HepG2 (cell line): ENCODE data around the gene SLC16A3. TPM values are rescaled to one million over a fixed set of nuclear protein-coding genes. Genes with fewer than 3 reads are reported as not detected.

Experiments used
- AGO1 ChIP-seq: fragments of 200-400 bp; formaldehyde crosslinking; IDR thresholded peaks from 2 replicates; pipeline ENCODE4 v1.6.1; 2017; ENCODE audit warnings: mild to moderate bottlenecking, low read depth, low read length, moderate library complexity; ENCODE audit not compliant: poor library complexity, severe bottlenecking
- BATF2 ChIP-seq: sonication (generic); formaldehyde crosslinking; IDR thresholded peaks from 2 replicates; pipeline ENCODE4 v1.8.0; 2022; ENCODE audit warnings: mild to moderate bottlenecking, missing genetic modification reagents, moderate library complexity
- CENPX ChIP-seq: sonication (generic); formaldehyde crosslinking; IDR thresholded peaks from 2 replicates; pipeline ENCODE4 v1.9.0; 2021; ENCODE audit warnings: mild to moderate bottlenecking, missing genetic modification reagents, moderate library complexity
- FUBP1 ChIP-seq: sonication (generic); formaldehyde crosslinking; IDR thresholded peaks from 2 replicates; pipeline ENCODE4 v1.5.1; 2020; ENCODE audit warnings: missing genetic modification reagents, mild to moderate bottlenecking, borderline replicate concordance
- HNRNPL ChIP-seq: fragments of 200-400 bp; formaldehyde crosslinking; IDR thresholded peaks from 2 replicates; pipeline ENCODE4 v1.6.1; 2017; ENCODE audit warnings: mild to moderate bottlenecking, low read depth, low read length
- MAF1 ChIP-seq: sonication (generic); formaldehyde crosslinking; IDR thresholded peaks from 2 replicates; pipeline ENCODE4 v1.5.0; 2020; ENCODE audit warnings: missing genetic modification reagents, borderline replicate concordance
- MLX ChIP-seq: IDR thresholded peaks from 2 replicates; pipeline ENCODE4 v1.6.1; 2016
- MXD3 ChIP-seq: IDR thresholded peaks from 2 replicates; pipeline ENCODE4 v1.6.1; 2016; ENCODE audit warnings: mild to moderate bottlenecking, missing biosample characterization, missing genetic modification reagents
- NR1H2 ChIP-seq: sonication (generic); formaldehyde crosslinking; IDR thresholded peaks from 2 replicates; pipeline ENCODE4 v1.8.1; 2022; ENCODE audit warnings: low read depth, missing genetic modification reagents, borderline replicate concordance
- RAD21 ChIP-seq: fragments of 450-650 bp; formaldehyde crosslinking; IDR thresholded peaks from 2 replicates; pipeline ENCODE4 v1.5.0; 2020; ENCODE audit warnings: mild to moderate bottlenecking
- SMC3 ChIP-seq: IDR thresholded peaks from 2 replicates; pipeline ENCODE4 v1.6.1; 2011; ENCODE audit warnings: low read length, improper control_type of control experiment
- SP1 ChIP-seq, 2 experiments: fragments of 450-650 bp in 1 of 2; sonication (generic) in 1 of 2; formaldehyde crosslinking in 1 of 2; IDR thresholded peaks; 2 replicates each; pipeline versions ENCODE4 v1.4.0 to v1.6.1; 2016 to 2020; ENCODE audit warnings: missing genetic modification reagents in 1 of 2
- SRSF4 ChIP-seq: fragments of 200-400 bp; formaldehyde crosslinking; IDR thresholded peaks from one replicate; pipeline ENCODE4 v1.6.1; 2018; ENCODE audit warnings: mild to moderate bottlenecking, low read depth, low read length, moderate library complexity; ENCODE audit not compliant: poor library complexity, severe bottlenecking
- STAT6 ChIP-seq: sonication (generic); formaldehyde crosslinking; IDR thresholded peaks from 2 replicates; pipeline ENCODE4 v1.4.0; 2020; ENCODE audit warnings: missing genetic modification reagents, mild to moderate bottlenecking, borderline replicate concordance
- ZFYVE20 ChIP-seq: sonication (generic); formaldehyde crosslinking; IDR thresholded peaks from 2 replicates; pipeline ENCODE4 v1.8.0; 2023; ENCODE audit warnings: low read depth, mild to moderate bottlenecking, moderate library complexity, missing genetic modification reagents, borderline replicate concordance
- ZNF44 ChIP-seq: sonication (generic); formaldehyde crosslinking; IDR thresholded peaks from 2 replicates; pipeline ENCODE4 v1.5.1; 2020; ENCODE audit warnings: mild to moderate bottlenecking, missing genetic modification reagents
- ZNF605 ChIP-seq: sonication (generic); formaldehyde crosslinking; IDR thresholded peaks from 2 replicates; pipeline ENCODE4 v1.8.0; 2022; ENCODE audit warnings: mild to moderate bottlenecking, missing genetic modification reagents
- ZNF614 ChIP-seq: IDR thresholded peaks from 2 replicates; pipeline ENCODE4 v1.6.1; 2018; ENCODE audit warnings: missing biosample characterization, missing genetic modification reagents, inconsistent platforms, borderline replicate concordance
- ZNF879 ChIP-seq: sonication (generic); formaldehyde crosslinking; IDR thresholded peaks from 2 replicates; pipeline ENCODE4 v1.8.1; 2023; ENCODE audit warnings: missing genetic modification reagents
- ZSCAN5A ChIP-seq: sonication (generic); formaldehyde crosslinking; IDR thresholded peaks from 2 replicates; pipeline ENCODE4 v1.8.0; 2022; ENCODE audit warnings: mild to moderate bottlenecking, missing genetic modification reagents, borderline replicate concordance
- polyA plus RNA-seq, 8 experiments: library from polyadenylated mRNA; depleted of rRNA in 3 of 8; stranded (reverse) in 7 of 8; unstranded in 1 of 8; fragments of >200 nt; fragmentation: Illumina TruSeq in 4 of 8; extraction: Trizol in 4 of 8; gene quantifications; 2 replicates each; pipeline versions ENCODE4 v1.2.1 to v1.2.3, GENCODE V29; 2011 to 2016; ENCODE audit warnings: low read depth in 4 of 8, missing spikeins in 1 of 8, mixed read lengths in 1 of 8; ENCODE audit not compliant: insufficient read depth in 1 of 8
- total RNA-seq, 5 experiments: library from RNA; depleted of rRNA; stranded (reverse); fragments of >200 nt; fragmentation: Illumina TruSeq; extraction: Trizol; gene quantifications; 2 replicates each; pipeline ENCODE4 v1.2.3, GENCODE V29; 2016; ENCODE audit warnings: low read depth in 1 of 5

The SLC16A3 gene
- total and polyA plus RNA-seq, 2 of the 13 experiments (the other 11 are each of a cell fraction or from before 2014, with no cell fraction given): 242 to 349 TPM

GRCh38 chr17:82241926-82242697 is 13.3 kb downstream of the SLC16A3 start (continued):
- no peak; the same call in 1 of the 2 replicates for TF ChIP-seq BATF2 (CRISPR knock-in tag)
- 0 out of 2 replicates have a peak, but pooled peaks have one; percentile 70 for TF ChIP-seq ZNF44
- no peak for TF ChIP-seq ZNF879 (CRISPR knock-in tag)
- TF ChIP-seq MAF1: 0 out of 2 replicates have a peak, but pooled peaks have one; percentile 28
- TF ChIP-seq HNRNPL: no peak
- TF ChIP-seq STAT6 (CRISPR knock-in tag): 0 out of 2 replicates have a peak, but pooled peaks have one; percentile 14
- no peak; the same call in 1 of the 2 replicates for TF ChIP-seq ZNF614
- no peak for TF ChIP-seq SRSF4
- TF ChIP-seq FUBP1 (CRISPR knock-in tag): peak; percentile 88
- no peak for TF ChIP-seq CENPX (CRISPR knock-in tag)
- no peak for TF ChIP-seq SMC3
- 0 out of 2 replicates have a peak, but pooled peaks have one; percentile 24 for TF ChIP-seq RAD21 (CRISPR knock-in tag)
- no peak for TF ChIP-seq MXD3
- TF ChIP-seq NR1H2 (CRISPR knock-in tag): no peak; the same call in 1 of the 2 replicates
- peak; percentile 27; the same call in 1 of the 2 replicates for TF ChIP-seq MLX (CRISPR knock-in tag)
- peak; percentile 97 for TF ChIP-seq AGO1
- no peak for TF ChIP-seq SP1 (IDR thresholded peaks at IDR 0.05)
- no peak; the same call in 1 of the 2 replicates for TF ChIP-seq SP1 (CRISPR knock-in tag; IDR thresholded peaks at IDR 0.05)
- TF ChIP-seq ZFYVE20 (CRISPR knock-in tag): no peak
- TF ChIP-seq ZSCAN5A (CRISPR knock-in tag): no peak
- no peak for TF ChIP-seq ZNF605 (CRISPR knock-in tag)
